ENCODE measurements around the gene TAF10. TPM values are rescaled to one million over a fixed set of nuclear protein-coding genes. Genes with fewer than 3 reads are reported as not detected.

TAF10 gene
- total and polyA plus RNA-seq, 4 donors, result 10.5 to 58.1 (median 31.5) TPM

DNA sequence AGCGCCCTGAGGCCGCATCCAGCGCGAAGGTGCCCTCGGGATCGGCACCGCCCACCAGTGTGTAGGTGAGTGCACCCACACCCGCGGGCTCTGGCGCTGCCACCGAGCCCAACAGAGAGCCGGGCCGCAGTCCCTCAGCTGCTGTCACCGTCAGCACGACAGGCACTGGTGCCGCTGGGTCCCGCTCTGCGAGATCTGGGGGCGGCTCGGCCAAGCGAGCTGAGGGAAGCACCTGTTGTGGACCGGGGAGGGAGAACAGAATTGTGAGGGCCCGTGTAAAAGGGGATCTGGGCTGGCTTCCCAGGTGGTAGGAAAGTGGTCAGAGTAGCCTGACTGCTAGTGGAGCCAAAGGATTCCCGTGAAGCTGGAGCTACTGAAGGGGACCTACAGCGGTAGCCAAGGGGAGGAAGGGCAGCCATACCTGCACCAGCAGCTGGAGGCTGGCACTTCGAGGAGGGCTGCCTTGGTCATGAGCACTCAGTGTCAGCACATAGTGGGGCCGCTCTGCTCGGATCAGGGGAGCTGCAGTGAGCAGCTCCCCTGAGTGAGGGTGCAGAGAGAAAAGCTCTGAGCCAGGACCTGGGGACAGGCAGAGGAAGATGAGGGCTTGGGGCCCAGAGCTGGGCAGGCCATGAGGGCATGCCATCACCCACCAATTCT lies 18.7 kb upstream of the TAF10 start:
- 50% methylated on average over 28 of the region's 28 CpGs for WGBS
- Histone ChIP-seq H3K9me3 (ENCODE audit: control insufficient read depth in 4 of 4, low read length in 3 of 4) (no peaks in the 10 kb centered on the region), H3K36me3 (ENCODE audit: control insufficient read depth in 4 of 4, insufficient read depth in 3 of 4, low read depth in 1 of 4, low read length in 3 of 4) (no peaks in the 10 kb centered on the region), H3K27ac (ENCODE audit: low read depth in 1 of 2, low read length in 2 of 2) (no peak overlapping the region), H3K4me1 (ENCODE audit: control insufficient read depth in 4 of 4, insufficient read depth in 4 of 4, low read length in 3 of 4) (peaks cover 3 to 23% (median 14%) of the 10 kb centered on the region in 4 donors), H3K27me3 (ENCODE audit: control insufficient read depth in 4 of 4, insufficient read depth in 4 of 4, low read length in 3 of 4) (no peaks in the 10 kb centered on the region), H3K4me3 (ENCODE audit: low read depth in 1 of 3, low read length in 3 of 3) (peak overlapping the region in 1 of 3 donors; percentile 18), H3K9ac (ENCODE audit: low read depth in 1 of 2, low read length in 2 of 2) (no peak overlapping the region)
- no peak for TF ChIP-seq JUND (IDR thresholded peaks at IDR 0.05)
- TF ChIP-seq, protein P1, sequence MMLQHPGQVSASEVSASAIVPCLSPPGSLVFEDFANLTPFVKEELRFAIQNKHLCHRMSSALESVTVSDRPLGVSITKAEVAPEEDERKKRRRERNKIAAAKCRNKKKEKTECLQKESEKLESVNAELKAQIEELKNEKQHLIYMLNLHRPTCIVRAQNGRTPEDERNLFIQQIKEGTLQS (IDR thresholded peaks at IDR 0.05), result no peak
- no peak for TF ChIP-seq ZBTB33 (IDR thresholded peaks at IDR 0.05)
- no peak for TF ChIP-seq YY1 (IDR thresholded peaks at IDR 0.05)
- TF ChIP-seq FOXA1 (IDR thresholded peaks at IDR 0.05), result no peak
- TF ChIP-seq GABPA (IDR thresholded peaks at IDR 0.05 in 1 of 2, conservative IDR thresholded peaks at IDR 0.05 in 1 of 2), result no peak
- TF ChIP-seq NR2F2 (IDR thresholded peaks at IDR 0.05), result no peak
- no peak for TF ChIP-seq HNF4A (conservative IDR thresholded peaks at IDR 0.05)
- no peak for DNase-seq (ENCODE audit: low spot score)

GRCh38 chr11:6629892-6630631 lies 18.0 kb upstream of the TAF10 start:
- no peaks in the 10 kb centered on the region for H3K27me3 ChIP-seq (ENCODE audit: control insufficient read depth in 4 of 4, insufficient read depth in 4 of 4, low read length in 3 of 4)
- DNase-seq (ENCODE audit: low spot score), result no peak
- TF ChIP-seq FOXA2 (IDR thresholded peaks at IDR 0.05) (no peak), GABPA (IDR thresholded peaks at IDR 0.05 in 1 of 2, conservative IDR thresholded peaks at IDR 0.05 in 1 of 2) (no peak), FOXA1 (IDR thresholded peaks at IDR 0.05) (no peak), SP1 (IDR thresholded peaks at IDR 0.05) (no peak), ZBTB33 (IDR thresholded peaks at IDR 0.05) (no peak), TAF1 (conservative IDR thresholded peaks at IDR 0.05) (no peak), MAX (IDR thresholded peaks at IDR 0.05) (no peak), RXRA (IDR thresholded peaks at IDR 0.05) (no peak), RAD21 (IDR thresholded peaks at IDR 0.05) (no peak), NR2F2 (IDR thresholded peaks at IDR 0.05) (no peak), HNF4A (conservative IDR thresholded peaks at IDR 0.05) (no peak), YY1 (IDR thresholded peaks at IDR 0.05) (no peak), EGR1 (IDR thresholded peaks at IDR 0.05; ENCODE audit: low read depth in 2 of 2) (no peak), JUND (IDR thresholded peaks at IDR 0.05) (no peak), HNF4G (IDR thresholded peaks at IDR 0.05) (no peak)
- TF ChIP-seq, protein P2, sequence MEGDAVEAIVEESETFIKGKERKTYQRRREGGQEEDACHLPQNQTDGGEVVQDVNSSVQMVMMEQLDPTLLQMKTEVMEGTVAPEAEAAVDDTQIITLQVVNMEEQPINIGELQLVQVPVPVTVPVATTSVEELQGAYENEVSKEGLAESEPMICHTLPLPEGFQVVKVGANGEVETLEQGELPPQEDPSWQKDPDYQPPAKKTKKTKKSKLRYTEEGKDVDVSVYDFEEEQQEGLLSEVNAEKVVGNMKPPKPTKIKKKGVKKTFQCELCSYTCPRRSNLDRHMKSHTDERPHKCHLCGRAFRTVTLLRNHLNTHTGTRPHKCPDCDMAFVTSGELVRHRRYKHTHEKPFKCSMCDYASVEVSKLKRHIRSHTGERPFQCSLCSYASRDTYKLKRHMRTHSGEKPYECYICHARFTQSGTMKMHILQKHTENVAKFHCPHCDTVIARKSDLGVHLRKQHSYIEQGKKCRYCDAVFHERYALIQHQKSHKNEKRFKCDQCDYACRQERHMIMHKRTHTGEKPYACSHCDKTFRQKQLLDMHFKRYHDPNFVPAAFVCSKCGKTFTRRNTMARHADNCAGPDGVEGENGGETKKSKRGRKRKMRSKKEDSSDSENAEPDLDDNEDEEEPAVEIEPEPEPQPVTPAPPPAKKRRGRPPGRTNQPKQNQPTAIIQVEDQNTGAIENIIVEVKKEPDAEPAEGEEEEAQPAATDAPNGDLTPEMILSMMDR (IDR thresholded peaks at IDR 0.05; ENCODE audit: low read depth, low read length, missing input control), result no peak
- TF ChIP-seq, protein P1 (IDR thresholded peaks at IDR 0.05), result no peak
- TF ChIP-seq, protein P3, sequence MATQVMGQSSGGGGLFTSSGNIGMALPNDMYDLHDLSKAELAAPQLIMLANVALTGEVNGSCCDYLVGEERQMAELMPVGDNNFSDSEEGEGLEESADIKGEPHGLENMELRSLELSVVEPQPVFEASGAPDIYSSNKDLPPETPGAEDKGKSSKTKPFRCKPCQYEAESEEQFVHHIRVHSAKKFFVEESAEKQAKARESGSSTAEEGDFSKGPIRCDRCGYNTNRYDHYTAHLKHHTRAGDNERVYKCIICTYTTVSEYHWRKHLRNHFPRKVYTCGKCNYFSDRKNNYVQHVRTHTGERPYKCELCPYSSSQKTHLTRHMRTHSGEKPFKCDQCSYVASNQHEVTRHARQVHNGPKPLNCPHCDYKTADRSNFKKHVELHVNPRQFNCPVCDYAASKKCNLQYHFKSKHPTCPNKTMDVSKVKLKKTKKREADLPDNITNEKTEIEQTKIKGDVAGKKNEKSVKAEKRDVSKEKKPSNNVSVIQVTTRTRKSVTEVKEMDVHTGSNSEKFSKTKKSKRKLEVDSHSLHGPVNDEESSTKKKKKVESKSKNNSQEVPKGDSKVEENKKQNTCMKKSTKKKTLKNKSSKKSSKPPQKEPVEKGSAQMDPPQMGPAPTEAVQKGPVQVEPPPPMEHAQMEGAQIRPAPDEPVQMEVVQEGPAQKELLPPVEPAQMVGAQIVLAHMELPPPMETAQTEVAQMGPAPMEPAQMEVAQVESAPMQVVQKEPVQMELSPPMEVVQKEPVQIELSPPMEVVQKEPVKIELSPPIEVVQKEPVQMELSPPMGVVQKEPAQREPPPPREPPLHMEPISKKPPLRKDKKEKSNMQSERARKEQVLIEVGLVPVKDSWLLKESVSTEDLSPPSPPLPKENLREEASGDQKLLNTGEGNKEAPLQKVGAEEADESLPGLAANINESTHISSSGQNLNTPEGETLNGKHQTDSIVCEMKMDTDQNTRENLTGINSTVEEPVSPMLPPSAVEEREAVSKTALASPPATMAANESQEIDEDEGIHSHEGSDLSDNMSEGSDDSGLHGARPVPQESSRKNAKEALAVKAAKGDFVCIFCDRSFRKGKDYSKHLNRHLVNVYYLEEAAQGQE (IDR thresholded peaks at IDR 0.05), result no peak
- 42% methylated on average over 102 of the region's 102 CpGs for WGBS
- no peak overlapping the region for H3K9ac ChIP-seq (ENCODE audit: low read depth in 1 of 2, low read length in 2 of 2)
- no peaks in the 10 kb centered on the region for H3K36me3 ChIP-seq (ENCODE audit: control insufficient read depth in 4 of 4, insufficient read depth in 3 of 4, low read depth in 1 of 4, low read length in 3 of 4)
- H3K9me3 ChIP-seq (ENCODE audit: control insufficient read depth in 4 of 4, low read length in 3 of 4), result no peaks in the 10 kb centered on the region
- peak overlapping the region in 1 of 3 donors; percentile 18 for H3K4me3 ChIP-seq (ENCODE audit: low read depth in 1 of 3, low read length in 3 of 3)
- H3K4me1 ChIP-seq (ENCODE audit: control insufficient read depth in 4 of 4, insufficient read depth in 4 of 4, low read length in 3 of 4), result peaks cover 3 to 16% (median 10%) of the 10 kb centered on the region in 4 donors
- H3K27ac ChIP-seq (ENCODE audit: low read depth in 1 of 2, low read length in 2 of 2), result no peak overlapping the region
